ENCODE measurements around the gene INO80.
"Not testable (repeated sequence)": the region's sequence is repeated elsewhere in the genome, so short reads cannot be mapped to it uniquely, and the experiment has no call there.

The INO80 gene

GRCh38 chr15:40963201-40963600 is 152.9 kb downstream of the INO80 start:
- H3K36me3 ChIP-seq: no peaks in the 10 kb centered on the region
- H3K27me3 ChIP-seq (ENCODE audit: insufficient read depth, low read depth, severe bottlenecking): no peaks in the 10 kb centered on the region
- no peak for TF ChIP-seq CTCF (IDR thresholded peaks at IDR 0.05; ENCODE audit: low read depth, low read length)
- H3K27ac ChIP-seq: no peak overlapping the region
- no peaks in the 10 kb centered on the region for H3K9me3 ChIP-seq (ENCODE audit: severe bottlenecking)
- no peak overlapping the region for H3K4me3 ChIP-seq (ENCODE audit: low read depth, low read length)
- DNase-seq: no peak

GRCh38 chr15:40962317-40962716 is 153.8 kb downstream of the INO80 start:
- not testable (repeated sequence) for H3K36me3 ChIP-seq; H3K9me3 ChIP-seq (ENCODE audit: severe bottlenecking); H3K4me3 ChIP-seq (ENCODE audit: low read depth, low read length); H3K27ac ChIP-seq; H3K27me3 ChIP-seq (ENCODE audit: insufficient read depth, low read depth, severe bottlenecking); DNase-seq

GRCh38 chr15:40961740-40962139 is 154.3 kb downstream of the INO80 start:
- DNase-seq; H3K9me3 ChIP-seq (ENCODE audit: severe bottlenecking); H3K36me3 ChIP-seq; H3K27me3 ChIP-seq (ENCODE audit: insufficient read depth, low read depth, severe bottlenecking); H3K4me3 ChIP-seq (ENCODE audit: low read depth, low read length); H3K27ac ChIP-seq: not testable (repeated sequence)

- no peaks in the 10 kb centered on the region for H3K36me3 ChIP-seq
- no peaks in the 10 kb centered on the region for H3K9me3 ChIP-seq (ENCODE audit: severe bottlenecking)
- H3K4me3 ChIP-seq (ENCODE audit: low read depth, low read length): no peak overlapping the region
- no peaks in the 10 kb centered on the region for H3K27me3 ChIP-seq (ENCODE audit: insufficient read depth, low read depth, severe bottlenecking)
- DNase-seq: no peak
- no peak overlapping the region for H3K27ac ChIP-seq
- no peak for TF ChIP-seq CTCF (IDR thresholded peaks at IDR 0.05; ENCODE audit: low read depth, low read length)
These were observed 155.2 kb downstream of the INO80 start for GRCh38 chr15:40960925-40961324.

- H3K4me3 ChIP-seq (ENCODE audit: low read depth, low read length): no peak overlapping the region
- H3K36me3 ChIP-seq: no peaks in the 10 kb centered on the region
- no peaks in the 10 kb centered on the region for H3K27me3 ChIP-seq (ENCODE audit: insufficient read depth, low read depth, severe bottlenecking)
- H3K27ac ChIP-seq: no peak overlapping the region
- DNase-seq: no peak
- no peak for TF ChIP-seq CTCF (IDR thresholded peaks at IDR 0.05; ENCODE audit: low read depth, low read length)
- H3K9me3 ChIP-seq (ENCODE audit: severe bottlenecking): no peaks in the 10 kb centered on the region
These were observed 155.8 kb downstream of the INO80 start for GRCh38 chr15:40960151-40960885.

- H3K36me3 ChIP-seq: no peaks in the 10 kb centered on the region
- no peaks in the 10 kb centered on the region for H3K27me3 ChIP-seq (ENCODE audit: insufficient read depth, low read depth, severe bottlenecking)
- no peak for DNase-seq
- no peaks in the 10 kb centered on the region for H3K9me3 ChIP-seq (ENCODE audit: severe bottlenecking)
- no peak overlapping the region for H3K4me3 ChIP-seq (ENCODE audit: low read depth, low read length)
- H3K27ac ChIP-seq: no peak overlapping the region
- no peak for TF ChIP-seq CTCF (IDR thresholded peaks at IDR 0.05; ENCODE audit: low read depth, low read length)
These were observed 156.5 kb downstream of the INO80 start for GRCh38 chr15:40959331-40960141.
